ENCODE results near the gene NCAM2.
A peak's percentile ranks its signal among the peaks of the same experiment; 100 is the strongest.

NCAM2 gene

GRCh38 chr21:21039624-21040170 lies 41.5 kb downstream of the NCAM2 start:
- no peak for DNase-seq (ENCODE audit: low read depth in 2 of 2)
- no peak overlapping the region for H3K4me3 ChIP-seq (replicated peaks in 1 of 2; ENCODE audit: low read depth in 2 of 2, low read length in 2 of 2)
- no peak for TF ChIP-seq CTCF (IDR thresholded peaks at IDR 0.05; ENCODE audit: low read depth, low read length)

GRCh38 chr21:21045518-21045917 lies 47.3 kb downstream of the NCAM2 start:
- DNase-seq (ENCODE audit: low read depth in 2 of 2): peak in 1 of 2 donors; percentile 0
- no peak for TF ChIP-seq CTCF (IDR thresholded peaks at IDR 0.05; ENCODE audit: low read depth, low read length)
- H3K4me3 ChIP-seq (replicated peaks in 1 of 2; ENCODE audit: low read depth in 2 of 2, low read length in 2 of 2): no peak overlapping the region

- no peak overlapping the region for H3K4me3 ChIP-seq (replicated peaks in 1 of 2; ENCODE audit: low read depth in 2 of 2, low read length in 2 of 2)
- no peak for DNase-seq (ENCODE audit: low read depth in 2 of 2)
- TF ChIP-seq CTCF (IDR thresholded peaks at IDR 0.05; ENCODE audit: low read depth, low read length): no peak
Measured at GRCh38 chr21:21046063-21046462, 47.9 kb downstream of the NCAM2 start.

GRCh38 chr21:21051109-21052055 lies 53.2 kb downstream of the NCAM2 start:
- no peak overlapping the region for H3K4me3 ChIP-seq (replicated peaks in 1 of 2; ENCODE audit: low read depth in 2 of 2, low read length in 2 of 2)

GRCh38 chr21:21052672-21053071 lies 54.5 kb downstream of the NCAM2 start:
- TF ChIP-seq CTCF (IDR thresholded peaks at IDR 0.05; ENCODE audit: low read depth, low read length): no peak
- DNase-seq (ENCODE audit: low read depth in 2 of 2): no peak
- no peak overlapping the region for H3K4me3 ChIP-seq (replicated peaks in 1 of 2; ENCODE audit: low read depth in 2 of 2, low read length in 2 of 2)

More at GRCh38 chr21:21051109-21052055, 53.2 kb downstream of the NCAM2 start:
- no peak for TF ChIP-seq CTCF (IDR thresholded peaks at IDR 0.05; ENCODE audit: low read depth, low read length)
- no peak for DNase-seq (ENCODE audit: low read depth in 2 of 2)

- no peak for DNase-seq (ENCODE audit: low read depth in 2 of 2)
- no peak for TF ChIP-seq CTCF (IDR thresholded peaks at IDR 0.05; ENCODE audit: low read depth, low read length)
- H3K4me3 ChIP-seq (replicated peaks in 1 of 2; ENCODE audit: low read depth in 2 of 2, low read length in 2 of 2): no peak overlapping the region
Measured at GRCh38 chr21:21057349-21058062, 59.3 kb downstream of the NCAM2 start.
